ENCODE results near the gene PIK3CA. TPM values are rescaled to one million over a fixed set of nuclear protein-coding genes. Genes with fewer than 3 reads are reported as not detected.
"Not testable (repeated sequence)": the region's sequence is repeated elsewhere in the genome, so short reads cannot be mapped to it uniquely, and the experiment has no call there.

The PIK3CA gene
- total and polyA plus RNA-seq, 8 donors = 25.3 to 39.8 (median 32.2) TPM

- Histone ChIP-seq H3K27me3 (no peaks in the 10 kb centered on the region), H3K36me3 (no peaks in the 10 kb centered on the region), H3K4me1 (peaks cover 0 to 11% of the 10 kb centered on the region in 2 donors), H3K4me3 (no peak overlapping the region), H3K9me3 (peaks cover 0 to 21% of the 10 kb centered on the region in 2 donors), H3K27ac (no peak overlapping the region)
- intact Hi-C loops (cut with DNase I) = no loop called here
- TF ChIP-seq CTCF (IDR thresholded peaks at IDR 0.05) = no peak
- DNase-seq (no peak), ATAC-seq (no peak)
Observed at GRCh38 chr3:179258820-179259219, 110.7 kb downstream of the PIK3CA start.

GRCh38 chr3:179259959-179260756, 112.0 kb downstream of the PIK3CA start:
- Histone ChIP-seq H3K4me3 (peak overlapping the region in 1 of 2 donors; percentile 56), H3K4me1 (peaks cover 0 to 11% of the 10 kb centered on the region in 2 donors), H3K9me3 (peaks cover 0 to 21% of the 10 kb centered on the region in 2 donors)
- ATAC-seq; DNase-seq; intact Hi-C loops (cut with DNase I); H3K27me3 ChIP-seq; H3K27ac ChIP-seq; H3K36me3 ChIP-seq: not testable (repeated sequence)

- DNase-seq = peak; percentile 64 to 96 (median 82)
- intact Hi-C loops (cut with DNase I) = no loop called here
- ATAC-seq = peak; percentile 100
Observed at GRCh38 chr3:179260949-179261765, 113.0 kb downstream of the PIK3CA start.

GRCh38 chr3:179263134-179263533, 115.0 kb downstream of the PIK3CA start:
- Histone ChIP-seq H3K4me3 (no peak overlapping the region), H3K27ac (no peak overlapping the region), H3K4me1 (peaks cover 0 to 11% of the 10 kb centered on the region in 2 donors), H3K9me3 (peaks cover 0 to 20% of the 10 kb centered on the region in 2 donors), H3K27me3 (no peaks in the 10 kb centered on the region), H3K36me3 (no peaks in the 10 kb centered on the region)
- intact Hi-C loops (cut with DNase I) = no loop called here
- DNase-seq = peak in 1 of 4 donors; percentile 76
- ATAC-seq = no peak
- TF ChIP-seq CTCF (IDR thresholded peaks at IDR 0.05) = no peak

More at GRCh38 chr3:179260949-179261765, 113.0 kb downstream of the PIK3CA start:
- Histone ChIP-seq H3K4me1 (peaks cover 0 to 11% of the 10 kb centered on the region in 2 donors), H3K36me3 (no peaks in the 10 kb centered on the region), H3K4me3 (peak overlapping the region; percentile 46 to 56), H3K9me3 (peaks cover 0 to 21% of the 10 kb centered on the region in 2 donors), H3K27ac (peak overlapping the region; percentile 42 to 70), H3K27me3 (no peaks in the 10 kb centered on the region)
- TF ChIP-seq CTCF (IDR thresholded peaks at IDR 0.05) = no peak

- H3K9me3 ChIP-seq = peaks cover 0 to 12% of the 10 kb centered on the region in 2 donors
- no peaks in the 10 kb centered on the region for H3K27me3 ChIP-seq
- intact Hi-C loops (cut with DNase I) = no loop called here
- no peak for ATAC-seq
- H3K36me3 ChIP-seq = no peaks in the 10 kb centered on the region
- no peak overlapping the region for H3K27ac ChIP-seq
- peaks cover 0 to 11% of the 10 kb centered on the region in 2 donors for H3K4me1 ChIP-seq
- no peak for TF ChIP-seq CTCF (IDR thresholded peaks at IDR 0.05)
- no peak overlapping the region for H3K4me3 ChIP-seq
- no peak for DNase-seq
Observed at GRCh38 chr3:179264449-179264848, 116.3 kb downstream of the PIK3CA start.
